CD4-positive, alpha-beta memory T cell (primary cell): ENCODE data around the gene RNF5. TPM values are rescaled to one million over a fixed set of nuclear protein-coding genes. Genes with fewer than 3 reads are reported as not detected.
A peak's percentile ranks its signal among the peaks of the same experiment; 100 is the strongest.

Experiments used
- CTCF ChIA-PET: fragments of 350-600 bp; sonication (Branson Sonifier 250); formaldehyde crosslinking; loops from one replicate; lab custom pipeline; 2021; ENCODE audit warnings: inconsistent platforms; ENCODE audit not compliant: partially characterized antibody; lab: Charles Lee
- POLR2A ChIA-PET: fragments of 350-600 bp; sonication (Branson Sonifier 250); formaldehyde crosslinking; loops from one replicate; lab custom pipeline; 2021; ENCODE audit not compliant: partially characterized antibody; lab: Charles Lee
- DNase-seq, 5 donors: peaks; one replicate each; pipeline versions ENCODE4 v3.0.0 to v3.0.0-alpha.2; 2020 to 2022; ENCODE audit warnings: mixed read lengths in 1 of 5
- H3K27ac ChIP-seq: one replicate; pipeline ENCODE4 v1.7.0; 2013; ENCODE audit warnings: low read depth, low read length
- H3K27me3 ChIP-seq: 2 replicates; pipeline ENCODE4 v1.7.0; 2013; ENCODE audit warnings: mild to moderate bottlenecking, low read length, moderate library complexity; ENCODE audit not compliant: insufficient read depth
- H3K36me3 ChIP-seq: 2 replicates; pipeline ENCODE4 v1.7.0; 2013; ENCODE audit warnings: mild to moderate bottlenecking, low read length, moderate library complexity; ENCODE audit not compliant: insufficient read depth
- H3K4me1 ChIP-seq: 2 replicates; pipeline ENCODE4 v1.7.0; 2013; ENCODE audit warnings: mild to moderate bottlenecking, low read length, moderate library complexity; ENCODE audit not compliant: insufficient read depth
- H3K4me3 ChIP-seq, 2 donors: one replicate each; pipeline ENCODE4 v1.7.0; 2013; ENCODE audit warnings: low read length in 2 of 2, mild to moderate bottlenecking in 1 of 2
- H3K9me3 ChIP-seq, 2 donors: one replicate each; pipeline ENCODE4 v1.7.0; 2013; ENCODE audit warnings: low read length in 2 of 2, control low read depth in 1 of 2; ENCODE audit not compliant: control insufficient read depth in 1 of 2
- H3K27ac Mint-ChIP-seq, 7 donors: one replicate each; pipeline ENCODE4 v1.8.0; 2020 to 2021; ENCODE audit warnings: mixed read lengths in 7 of 7, mild to moderate bottlenecking in 6 of 7, inconsistent platforms in 3 of 7, moderate library complexity in 3 of 7
- H3K27me3 Mint-ChIP-seq, 2 donors: one replicate each; pipeline ENCODE4 v1.8.0; 2020 to 2021; ENCODE audit warnings: mixed read lengths in 2 of 2
- H3K36me3 Mint-ChIP-seq, 2 donors: one replicate each; pipeline ENCODE4 v1.8.0; 2020 to 2021; ENCODE audit warnings: mixed read lengths in 2 of 2, inconsistent platforms in 1 of 2, mild to moderate bottlenecking in 1 of 2
- H3K4me1 Mint-ChIP-seq, 4 donors: one replicate each; pipeline ENCODE4 v1.8.0; 2020 to 2021; ENCODE audit warnings: mixed read lengths in 4 of 4, mild to moderate bottlenecking in 1 of 4
- H3K4me3 Mint-ChIP-seq, 8 donors: one replicate each; pipeline ENCODE4 v1.8.0; 2020 to 2021; ENCODE audit warnings: mixed read lengths in 8 of 8, mild to moderate bottlenecking in 7 of 8, moderate library complexity in 6 of 8, inconsistent platforms in 3 of 8
- H3K9me3 Mint-ChIP-seq, 8 donors: one replicate each; pipeline ENCODE4 v1.8.0; 2020 to 2021; ENCODE audit warnings: mixed read lengths in 8 of 8, mild to moderate bottlenecking in 5 of 8, inconsistent platforms in 3 of 8, moderate library complexity in 1 of 8
- intact Hi-C: fragments of 100-400 bp; cut with micrococcal nuclease; formaldehyde crosslinking; loops from one replicate; pipeline ENCODE4 v1.15.1; 2023
- polyA plus RNA-seq, 2 donors: library from polyadenylated mRNA; unstranded; fragments of 300-500 nt; fragmentation: Illumina TruSeq; gene quantifications; one replicate each; pipeline ENCODE4 v1.2.3, GENCODE V29; 2021
- total RNA-seq, 2 experiments: library from RNA; stranded (reverse); gene quantifications; one replicate each; pipeline ENCODE4 v1.2.3, GENCODE V29; 2021

RNF5 gene
- total and polyA plus RNA-seq, 4 experiments from 2014 or later = 44.2 to 129 (median 74.7) TPM

- intact Hi-C loops = no loop called here
- H3K4me3 ChIP-seq = no peak overlapping the region
- peaks cover 19 to 46% of the 10 kb centered on the region in 2 donors for H3K36me3 Mint-ChIP-seq
- no peaks in the 10 kb centered on the region for H3K9me3 ChIP-seq
- ChIA-PET POLR2A (interaction anchor here (1.7 to 8.4 kb wide), 2 partner anchors 10 to 52 kb away, joined by 5 to 408 read pairs; partner anchors contain the start of genes FKBPL, GPSM3 and PBX2), CTCF (interaction anchor here (1.2 to 2.7 kb wide), 2 partner anchors 9 to 12 kb away, joined by 3 to 18 read pairs; partner anchors contain the start of gene PBX2)
- H3K36me3 ChIP-seq = peaks cover 43% of the 10 kb centered on the region
- H3K4me1 ChIP-seq = peaks cover 75% of the 10 kb centered on the region
- H3K27me3 ChIP-seq = no peaks in the 10 kb centered on the region
- H3K4me1 Mint-ChIP-seq = peaks cover 35 to 63% (median 48%) of the 10 kb centered on the region in 4 donors
- no peak for DNase-seq
- H3K4me3 Mint-ChIP-seq = no peak overlapping the region
- H3K27ac ChIP-seq = no peak overlapping the region
- H3K27me3 Mint-ChIP-seq = no peaks in the 10 kb centered on the region
- H3K9me3 Mint-ChIP-seq = no peaks in the 10 kb centered on the region
- H3K27ac Mint-ChIP-seq = peak overlapping the region in 5 of 7 donors; percentile 42 to 81 (median 78)
Measured at GRCh38 chr6:32181148-32181702, 3.0 kb downstream of the RNF5 start.

- H3K9me3 ChIP-seq = no peaks in the 10 kb centered on the region
- peaks cover 75% of the 10 kb centered on the region for H3K4me1 ChIP-seq
- Mint-ChIP-seq H3K27me3 (no peaks in the 10 kb centered on the region), H3K4me1 (peaks cover 35 to 63% (median 48%) of the 10 kb centered on the region in 4 donors), H3K36me3 (peaks cover 27 to 54% of the 10 kb centered on the region in 2 donors), H3K4me3 (no peak overlapping the region), H3K9me3 (peaks cover 0 to 2% (median 0%) of the 10 kb centered on the region in 8 donors), H3K27ac (peak overlapping the region in 3 of 7 donors; percentile 50 to 81 (median 62))
- intact Hi-C loops = no loop called here
- POLR2A ChIA-PET = interaction anchor here (1.7 to 8.4 kb wide), 2 partner anchors 9 to 52 kb away, joined by 5 to 408 read pairs; partner anchors contain the start of genes FKBPL, GPSM3 and PBX2
- no peak overlapping the region for H3K27ac ChIP-seq
- no peak overlapping the region for H3K4me3 ChIP-seq
- CTCF ChIA-PET = interaction anchor here (0.5 to 1.6 kb wide), 3 partner anchors 13 to 88 kb away, joined by 3 to 4 read pairs (median 3); no protein-coding TSS in a partner anchor
- no peaks in the 10 kb centered on the region for H3K27me3 ChIP-seq
- DNase-seq = peak in 1 of 5 donors; percentile 20
- peaks cover 51% of the 10 kb centered on the region for H3K36me3 ChIP-seq
Measured at GRCh38 chr6:32181915-32182529, 3.8 kb downstream of the RNF5 start.

- no peak overlapping the region for H3K4me3 Mint-ChIP-seq
- H3K27me3 ChIP-seq = no peaks in the 10 kb centered on the region
- H3K4me1 ChIP-seq = peaks cover 78% of the 10 kb centered on the region
- no peak overlapping the region for H3K27ac ChIP-seq
- H3K9me3 ChIP-seq = no peaks in the 10 kb centered on the region
- H3K4me3 ChIP-seq = no peak overlapping the region
- intact Hi-C loops = no loop called here
- ChIA-PET POLR2A (interaction anchor here (0.5 to 8.4 kb wide), 4 partner anchors 9 to 55 kb away, joined by 3 to 408 read pairs (median 4); partner anchors contain the start of genes ATF6B, FKBPL, GPSM3 and PBX2), CTCF (interaction anchor here (0.5 to 1.6 kb wide), 3 partner anchors 13 to 89 kb away, joined by 3 to 4 read pairs (median 3); no protein-coding TSS in a partner anchor)
- DNase-seq = peak in 1 of 5 donors; percentile 29
- peak overlapping the region in 1 of 7 donors; percentile 50 for H3K27ac Mint-ChIP-seq
- peaks cover 56% of the 10 kb centered on the region for H3K36me3 ChIP-seq
- H3K27me3 Mint-ChIP-seq = no peaks in the 10 kb centered on the region
- H3K9me3 Mint-ChIP-seq = peaks cover 0 to 2% (median 0%) of the 10 kb centered on the region in 8 donors
- peaks cover 32 to 59% of the 10 kb centered on the region in 2 donors for H3K36me3 Mint-ChIP-seq
- peaks cover 39 to 63% (median 50%) of the 10 kb centered on the region in 4 donors for H3K4me1 Mint-ChIP-seq
Measured at GRCh38 chr6:32182555-32182981, 4.4 kb downstream of the RNF5 start.

- no peaks in the 10 kb centered on the region for H3K27me3 ChIP-seq
- peaks cover 41 to 66% (median 51%) of the 10 kb centered on the region in 4 donors for H3K4me1 Mint-ChIP-seq
- H3K27me3 Mint-ChIP-seq = no peaks in the 10 kb centered on the region
- intact Hi-C loops = no loop called here
- DNase-seq = no peak
- no peaks in the 10 kb centered on the region for H3K9me3 ChIP-seq
- H3K27ac Mint-ChIP-seq = peak overlapping the region in 4 of 7 donors; percentile 47 to 62 (median 61)
- peaks cover 83% of the 10 kb centered on the region for H3K4me1 ChIP-seq
- peaks cover 0 to 2% (median 0%) of the 10 kb centered on the region in 8 donors for H3K9me3 Mint-ChIP-seq
- H3K4me3 Mint-ChIP-seq = no peak overlapping the region
- H3K4me3 ChIP-seq = no peak overlapping the region
- no peak overlapping the region for H3K27ac ChIP-seq
- H3K36me3 ChIP-seq = peaks cover 60% of the 10 kb centered on the region
- ChIA-PET POLR2A (interaction anchor here (0.5 to 8.4 kb wide), 4 partner anchors 8 to 55 kb away, joined by 3 to 408 read pairs (median 4); partner anchors contain the start of genes ATF6B, FKBPL, GPSM3 and PBX2), CTCF (interaction anchor here (1.1 to 1.6 kb wide), 2 partner anchors 12 to 65 kb away, joined by 3 to 4 read pairs; no protein-coding TSS in a partner anchor)
- H3K36me3 Mint-ChIP-seq = peaks cover 34 to 59% of the 10 kb centered on the region in 2 donors
Measured at GRCh38 chr6:32183030-32183429, 4.8 kb downstream of the RNF5 start.

- peak in 1 of 5 donors; percentile 23 for DNase-seq
Measured at GRCh38 chr6:32183483-32184083, 5.4 kb downstream of the RNF5 start.

GRCh38 chr6:32184084-32184640, 6.0 kb downstream of the RNF5 start, which contains the start of gene AGER:
AGER (minus strand) TSS chr6:32184253; CDS start chr6:32184222, 31 bp downstream.
- Mint-ChIP-seq H3K4me1 (peaks cover 40 to 66% (median 50%) of the 10 kb centered on the region in 4 donors), H3K27me3 (no peaks in the 10 kb centered on the region), H3K4me3 (peak within 1 kb of the TSS in 1 of 8 donors; percentile 39), H3K36me3 (peaks cover 42 to 59% of the 10 kb centered on the region in 2 donors), H3K27ac (peak within 1 kb of the TSS; percentile 36 to 97 (median 64)), H3K9me3 (peaks cover 0 to 2% (median 0%) of the 10 kb centered on the region in 8 donors)
- intact Hi-C loops = no loop called here
- no peak for DNase-seq
- H3K27me3 ChIP-seq = no peaks in the 10 kb centered on the region
- ChIA-PET POLR2A (interaction anchor here (1.3 to 8.4 kb wide), 3 partner anchors 7 to 55 kb away, joined by 3 to 408 read pairs (median 19); partner anchors contain the start of genes GPSM3 and PBX2), CTCF (no interaction called here)
- H3K4me3 ChIP-seq = no peak within 1 kb of the TSS
- H3K9me3 ChIP-seq = no peaks in the 10 kb centered on the region
- H3K36me3 ChIP-seq = peaks cover 60% of the 10 kb centered on the region
- H3K27ac ChIP-seq = peak within 1 kb of the TSS; percentile 70
- H3K4me1 ChIP-seq = peaks cover 88% of the 10 kb centered on the region

More at GRCh38 chr6:32183483-32184083, 5.4 kb downstream of the RNF5 start:
- no peak overlapping the region for H3K4me3 Mint-ChIP-seq
- no peaks in the 10 kb centered on the region for H3K27me3 ChIP-seq
- H3K9me3 Mint-ChIP-seq = peaks cover 0 to 2% (median 0%) of the 10 kb centered on the region in 8 donors
- H3K4me1 Mint-ChIP-seq = peaks cover 41 to 66% (median 50%) of the 10 kb centered on the region in 4 donors
- peaks cover 60% of the 10 kb centered on the region for H3K36me3 ChIP-seq
- H3K4me1 ChIP-seq = peaks cover 88% of the 10 kb centered on the region
- no peak overlapping the region for H3K4me3 ChIP-seq
- H3K27me3 Mint-ChIP-seq = no peaks in the 10 kb centered on the region
- H3K27ac Mint-ChIP-seq = peak overlapping the region in 5 of 7 donors; percentile 41 to 73 (median 60)
- H3K27ac ChIP-seq = peak overlapping the region; percentile 70
- CTCF ChIA-PET = no interaction called here
- no peaks in the 10 kb centered on the region for H3K9me3 ChIP-seq
- peaks cover 36 to 59% of the 10 kb centered on the region in 2 donors for H3K36me3 Mint-ChIP-seq
- intact Hi-C loops = no loop called here
- POLR2A ChIA-PET = interaction anchor here (1.0 to 8.4 kb wide), 2 partner anchors 8 to 56 kb away, joined by 4 to 408 read pairs; partner anchors contain the start of genes ATF6B, GPSM3 and PBX2
